PFSK-1 (cell line): ENCODE measurements around the gene PRKN.

Experiments
- FOXP2 ChIP-seq: optimal IDR thresholded peaks from 2 replicates; pipeline ENCODE3; 2011; ENCODE audit warnings: borderline replicate concordance, control low read depth, inconsistent platforms; ENCODE audit not compliant: insufficient read depth; ENCODE audit errors: extremely low read length, extremely low read depth
- POLR2AphosphoS5 ChIP-seq: IDR thresholded peaks from 2 replicates; pipeline ENCODE4 v1.6.1; 2012; ENCODE audit warnings: low read depth, mild to moderate bottlenecking, control low read depth, low read length, moderate library complexity
- REST ChIP-seq, 2 experiments: IDR thresholded peaks; 2 replicates each; pipeline versions ENCODE4 v1.6.1 to v1.8.0; 2011 to 2012; ENCODE audit warnings: low read depth in 2 of 2, low read length in 2 of 2, control low read depth in 1 of 2, inconsistent platforms in 1 of 2, mild to moderate bottlenecking in 1 of 2, moderate library complexity in 1 of 2; ENCODE audit not compliant: insufficient read depth in 1 of 2
- SIN3A ChIP-seq: IDR thresholded peaks from 2 replicates; pipeline ENCODE4 v1.6.1; 2012; ENCODE audit warnings: mild to moderate bottlenecking, low read length, moderate library complexity, borderline replicate concordance; ENCODE audit not compliant: insufficient read depth
- TAF1 ChIP-seq: IDR thresholded peaks from 2 replicates; pipeline ENCODE4 v1.6.1; 2012; ENCODE audit warnings: low read length, control low read depth, borderline replicate concordance; ENCODE audit not compliant: insufficient read depth

GRCh38 chr6:161489626-161490306 is 1237.8 kb downstream of the PRKN start:
- TF ChIP-seq POLR2AphosphoS5, result no peak
- TF ChIP-seq TAF1, result no peak
- no peak for TF ChIP-seq SIN3A
- no peak for TF ChIP-seq REST (IDR thresholded peaks at IDR 0.05; ENCODE audit: insufficient read depth in 1 of 2, low read depth in 2 of 2, low read length in 2 of 2)
- no peak for TF ChIP-seq FOXP2
